Gastroesophageal sphincter (tissue), 3 donors: ENCODE data around the gene SRSF10.

Source experiments
- EP300 ChIP-seq: sonication (generic); formaldehyde crosslinking; IDR thresholded peaks from one replicate; pipeline ENCODE4 v1.6.1; 2017; ENCODE audit warnings: antibody characterized with exemption, mild to moderate bottlenecking
- POLR2A ChIP-seq, 2 donors: fragments of 450-650 bp; IDR thresholded peaks; one replicate each; pipeline ENCODE4 v1.6.1; 2017; ENCODE audit warnings: antibody characterized with exemption in 2 of 2, mild to moderate bottlenecking in 2 of 2, moderate library complexity in 1 of 2
- POLR2AphosphoS5 ChIP-seq: sonication (generic); formaldehyde crosslinking; IDR thresholded peaks from one replicate; pipeline ENCODE4 v1.6.1; 2017; ENCODE audit warnings: antibody characterized with exemption
- TF ChIP-seq, protein P1 (sequence below), 4 experiments: fragments of 200-600 bp in 2 of 4; fragments of 450-650 bp in 2 of 4; sonication (generic) in 1 of 4; IDR thresholded peaks; one replicate each; pipeline ENCODE4 v1.5.1; 2017 to 2019; ENCODE audit warnings: antibody characterized with exemption in 4 of 4, mild to moderate bottlenecking in 2 of 4, moderate library complexity in 2 of 4

DNA sequence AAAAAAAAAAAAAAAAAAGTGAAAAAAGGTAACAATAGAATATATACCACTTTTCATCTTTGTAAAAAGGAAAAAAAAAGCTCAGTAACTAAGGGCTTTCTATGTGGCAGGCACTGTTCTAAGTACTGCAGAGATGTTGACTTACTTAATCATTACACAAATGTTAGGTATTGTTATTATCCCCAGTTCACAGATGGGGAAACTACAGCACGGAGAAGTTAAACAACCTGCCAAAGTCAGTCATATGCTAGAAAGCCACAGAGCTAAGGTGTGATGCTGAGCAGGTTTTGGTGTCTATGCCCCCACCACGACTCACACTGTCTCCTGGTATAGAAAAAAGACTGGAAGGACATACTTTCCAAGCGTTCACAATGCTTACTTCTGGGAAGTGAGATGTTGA, 27.1 kb downstream of the SRSF10 start:
- TF ChIP-seq POLR2AphosphoS5: no peak
- TF ChIP-seq, protein P1, sequence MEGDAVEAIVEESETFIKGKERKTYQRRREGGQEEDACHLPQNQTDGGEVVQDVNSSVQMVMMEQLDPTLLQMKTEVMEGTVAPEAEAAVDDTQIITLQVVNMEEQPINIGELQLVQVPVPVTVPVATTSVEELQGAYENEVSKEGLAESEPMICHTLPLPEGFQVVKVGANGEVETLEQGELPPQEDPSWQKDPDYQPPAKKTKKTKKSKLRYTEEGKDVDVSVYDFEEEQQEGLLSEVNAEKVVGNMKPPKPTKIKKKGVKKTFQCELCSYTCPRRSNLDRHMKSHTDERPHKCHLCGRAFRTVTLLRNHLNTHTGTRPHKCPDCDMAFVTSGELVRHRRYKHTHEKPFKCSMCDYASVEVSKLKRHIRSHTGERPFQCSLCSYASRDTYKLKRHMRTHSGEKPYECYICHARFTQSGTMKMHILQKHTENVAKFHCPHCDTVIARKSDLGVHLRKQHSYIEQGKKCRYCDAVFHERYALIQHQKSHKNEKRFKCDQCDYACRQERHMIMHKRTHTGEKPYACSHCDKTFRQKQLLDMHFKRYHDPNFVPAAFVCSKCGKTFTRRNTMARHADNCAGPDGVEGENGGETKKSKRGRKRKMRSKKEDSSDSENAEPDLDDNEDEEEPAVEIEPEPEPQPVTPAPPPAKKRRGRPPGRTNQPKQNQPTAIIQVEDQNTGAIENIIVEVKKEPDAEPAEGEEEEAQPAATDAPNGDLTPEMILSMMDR (IDR thresholded peaks at IDR 0.05): no peak
- no peak for TF ChIP-seq EP300
- TF ChIP-seq POLR2A (IDR thresholded peaks at IDR 0.05): no peak
